H1 (cell line): ENCODE results near the gene MYO5B. TPM values are rescaled to one million over a fixed set of nuclear protein-coding genes. Genes with fewer than 3 reads are reported as not detected.
A peak's percentile ranks its signal among the peaks of the same experiment; 100 is the strongest.

ENCODE experiments used
- BCL11A ChIP-seq, 2 experiments: IDR thresholded peaks; one replicate each; pipeline ENCODE4 v1.6.1; 2011; ENCODE audit warnings: low read depth in 2 of 2, low read length in 2 of 2, mild to moderate bottlenecking in 2 of 2
- BRCA1 ChIP-seq: IDR thresholded peaks from 2 replicates; pipeline ENCODE4 v1.6.1; 2012; ENCODE audit warnings: low read depth, low read length, improper control_type of control experiment
- CBX5 ChIP-seq: fragments of 300-800, 300-1000 bp; sonication (generic); IDR thresholded peaks from 2 replicates; pipeline ENCODE4 v1.7.1; 2016; ENCODE audit warnings: antibody characterized with exemption, low read length, low read depth
- CEBPB ChIP-seq: IDR thresholded peaks from 2 replicates; pipeline ENCODE4 v1.6.1; 2012; ENCODE audit warnings: low read depth, low read length
- CTBP2 ChIP-seq: IDR thresholded peaks from 2 replicates; pipeline ENCODE4 v1.7.0; 2011; ENCODE audit warnings: borderline replicate concordance, mild to moderate bottlenecking, moderate library complexity, mixed read lengths, low read length; ENCODE audit not compliant: insufficient read depth, insufficient read length
- EGR1 ChIP-seq: IDR thresholded peaks from 2 replicates; pipeline ENCODE4 v1.6.1; 2011; ENCODE audit warnings: low read depth, low read length, borderline replicate concordance
- HDAC2 ChIP-seq, 2 experiments: fragments of 300-600 bp in 1 of 2; sonication (generic) in 1 of 2; IDR thresholded peaks; 2 replicates each; pipeline ENCODE4 v1.6.1; 2011 to 2012; ENCODE audit warnings: low read depth in 2 of 2, low read length in 2 of 2, mild to moderate bottlenecking in 2 of 2, moderate library complexity in 2 of 2, borderline replicate concordance in 1 of 2, inconsistent platforms in 1 of 2
- HDAC6 ChIP-seq: IDR thresholded peaks from one replicate; pipeline ENCODE4 v1.7.1; 2012; ENCODE audit warnings: low read depth, mild to moderate bottlenecking, inconsistent platforms, low read length, moderate library complexity
- KDM5A ChIP-seq: fragments of 200-600 bp; IDR thresholded peaks from 2 replicates; pipeline ENCODE4 v1.7.1; 2012; ENCODE audit warnings: mild to moderate bottlenecking, low read length, inconsistent platforms, mixed read lengths
- NANOG ChIP-seq: IDR thresholded peaks from 2 replicates; pipeline ENCODE4 v1.6.1; 2011; ENCODE audit warnings: low read length, low read depth, mild to moderate bottlenecking, inconsistent platforms; ENCODE audit not compliant: insufficient read depth, poor library complexity, severe bottlenecking
- PHF8 ChIP-seq: fragments of 200-600 bp; sonication (generic); conservative IDR thresholded peaks from 2 replicates; pipeline ENCODE4 v1.7.1; 2012; ENCODE audit warnings: low read depth, mild to moderate bottlenecking, inconsistent platforms, low read length, moderate library complexity
- RAD21 ChIP-seq, 2 experiments: IDR thresholded peaks in 1 of 2; conservative IDR thresholded peaks in 1 of 2; 2 replicates each; pipeline ENCODE4 v1.6.1; 2011; ENCODE audit warnings: low read depth in 2 of 2, low read length in 2 of 2, improper control_type of control experiment in 1 of 2, inconsistent platforms in 1 of 2, mild to moderate bottlenecking in 1 of 2, moderate library complexity in 1 of 2
- RFX5 ChIP-seq: IDR thresholded peaks from 2 replicates; pipeline ENCODE4 v1.6.1; 2011; ENCODE audit warnings: low read depth, low read length, improper control_type of control experiment, borderline replicate concordance
- RXRA ChIP-seq: IDR thresholded peaks from 2 replicates; pipeline ENCODE4 v1.6.1; 2011; ENCODE audit warnings: low read depth, mild to moderate bottlenecking, low read length, moderate library complexity; ENCODE audit not compliant: insufficient read depth
- SAP30 ChIP-seq: fragments of 300-600 bp; sonication (generic); IDR thresholded peaks from 2 replicates; pipeline ENCODE4 v1.7.1; 2012; ENCODE audit warnings: low read length, moderate library complexity, mild to moderate bottlenecking, inconsistent platforms; ENCODE audit not compliant: insufficient read depth, insufficient replicate concordance
- SP1 ChIP-seq: IDR thresholded peaks from 2 replicates; pipeline ENCODE4 v1.6.1; 2011; ENCODE audit warnings: low read depth, low read length
- TAF7 ChIP-seq: optimal IDR thresholded peaks from 2 replicates; pipeline ENCODE3; 2011; ENCODE audit warnings: low read depth, mild to moderate bottlenecking, inconsistent platforms, low read length, moderate library complexity, borderline replicate concordance
- TBP ChIP-seq: IDR thresholded peaks from 2 replicates; pipeline ENCODE4 v1.6.1; 2011; ENCODE audit warnings: low read depth, low read length, improper control_type of control experiment
- polyA plus RNA-seq, 7 experiments: library from polyadenylated mRNA; depleted of rRNA in 3 of 7; stranded (reverse) in 5 of 7; unstranded in 2 of 7; fragments of >200 nt in 5 of 7; fragments of 200-250 nt in 2 of 7; gene quantifications; 1 replicate in 5 of 7; 2 replicates in 1 of 7; 4 replicates in 1 of 7; pipeline versions ENCODE4 v1.2.1 to v1.2.3, GENCODE V29; 2011 to 2013; ENCODE audit warnings: missing spikeins in 2 of 7, mixed read lengths in 2 of 7
- total RNA-seq: library from RNA; stranded (reverse); fragmentation: NEBNext Ultra II Directional; extraction: Animal tissue kit (Norgen Biotek cat#: 25700); gene quantifications from 2 replicates; pipeline ENCODE4 v1.2.1, GENCODE V29; 2021
- TF ChIP-seq, protein P1 (sequence below): IDR thresholded peaks from 2 replicates; pipeline ENCODE4 v1.6.1; 2011; ENCODE audit warnings: low read depth, mild to moderate bottlenecking, low read length; ENCODE audit not compliant: insufficient read depth
- TF ChIP-seq, protein P2 (sequence below): IDR thresholded peaks from 2 replicates; pipeline ENCODE4 v1.6.1; 2012; ENCODE audit warnings: low read length, inconsistent platforms

MYO5B gene
- total and polyA plus RNA-seq, 2 of the 8 experiments (the other 6 are each of a cell fraction or from before 2014, with no cell fraction given) = 6.4 to 7.7 TPM

DNA sequence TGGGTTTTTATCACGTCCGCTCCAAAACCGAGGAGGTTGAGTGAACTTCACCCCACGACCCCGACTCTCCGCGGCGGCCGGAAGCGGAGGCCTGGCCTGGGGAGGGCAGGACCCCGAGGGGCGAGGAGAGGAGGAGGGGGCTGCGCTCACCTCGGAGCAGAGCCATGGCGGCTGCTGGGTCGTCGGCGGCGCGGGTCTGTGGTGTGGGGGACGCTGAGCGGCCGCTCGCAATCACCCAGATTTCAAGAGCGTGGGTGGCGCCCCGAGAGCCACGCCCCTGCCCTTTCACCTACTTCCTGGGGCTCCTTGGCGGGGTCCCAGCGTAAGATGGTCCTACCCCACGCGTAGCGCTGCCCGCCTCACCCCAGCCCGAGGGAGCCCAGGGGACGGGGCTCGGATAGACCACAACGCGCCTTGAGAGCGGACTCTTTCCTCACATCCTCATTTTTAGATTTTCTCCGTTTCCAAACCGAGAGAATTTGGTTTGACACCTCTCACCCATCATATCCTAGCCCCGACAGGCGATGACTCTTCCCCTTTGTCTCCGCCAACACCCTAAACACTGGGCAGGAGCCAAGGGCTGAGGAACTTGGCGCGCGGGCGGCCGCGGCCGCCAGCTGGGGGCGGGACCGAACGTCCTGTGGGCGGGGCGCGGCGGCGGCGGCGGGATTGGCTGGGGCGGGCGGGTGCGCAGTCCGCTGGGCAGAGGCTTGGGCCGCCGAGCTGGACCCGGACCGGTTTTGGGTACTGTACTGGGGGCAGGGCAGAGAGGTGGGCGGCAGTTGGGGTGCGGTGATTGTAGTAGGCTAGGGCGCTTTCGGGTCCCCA, 381.4 kb downstream of the MYO5B start, which contains the start of gene ACAA2 (continued):
- TF ChIP-seq, protein P1, sequence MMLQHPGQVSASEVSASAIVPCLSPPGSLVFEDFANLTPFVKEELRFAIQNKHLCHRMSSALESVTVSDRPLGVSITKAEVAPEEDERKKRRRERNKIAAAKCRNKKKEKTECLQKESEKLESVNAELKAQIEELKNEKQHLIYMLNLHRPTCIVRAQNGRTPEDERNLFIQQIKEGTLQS = no peak
- TF ChIP-seq KDM5A (no peak), CEBPB (no peak), RAD21 (IDR thresholded peaks at IDR 0.05 in 1 of 2, conservative IDR thresholded peaks at IDR 0.05 in 1 of 2; ENCODE audit: low read depth in 2 of 2, low read length in 2 of 2) (no peak), SP1 (no peak), BRCA1 (no peak), HDAC6 (no peak), SAP30 (no peak), TBP (peak; percentile 67; the same call in 1 of the 2 replicates), HDAC2 (IDR thresholded peaks at IDR 0.05; ENCODE audit: borderline replicate concordance in 1 of 2, low read depth in 2 of 2, low read length in 2 of 2) (0 out of 4 replicates have a peak, but pooled peaks of 1 of the 2 experiments have one; percentile 5), RXRA (no peak), PHF8 (peak; percentile 83), EGR1 (peak; percentile 79; the same call in 1 of the 2 replicates), RFX5 (no peak), TAF7 (peak; percentile 40), CTBP2 (no peak), CBX5 (no peak), BCL11A (IDR thresholded peaks at IDR 0.05; ENCODE audit: low read depth in 2 of 2, low read length in 2 of 2) (no peak), NANOG (no peak)
- TF ChIP-seq, protein P2, sequence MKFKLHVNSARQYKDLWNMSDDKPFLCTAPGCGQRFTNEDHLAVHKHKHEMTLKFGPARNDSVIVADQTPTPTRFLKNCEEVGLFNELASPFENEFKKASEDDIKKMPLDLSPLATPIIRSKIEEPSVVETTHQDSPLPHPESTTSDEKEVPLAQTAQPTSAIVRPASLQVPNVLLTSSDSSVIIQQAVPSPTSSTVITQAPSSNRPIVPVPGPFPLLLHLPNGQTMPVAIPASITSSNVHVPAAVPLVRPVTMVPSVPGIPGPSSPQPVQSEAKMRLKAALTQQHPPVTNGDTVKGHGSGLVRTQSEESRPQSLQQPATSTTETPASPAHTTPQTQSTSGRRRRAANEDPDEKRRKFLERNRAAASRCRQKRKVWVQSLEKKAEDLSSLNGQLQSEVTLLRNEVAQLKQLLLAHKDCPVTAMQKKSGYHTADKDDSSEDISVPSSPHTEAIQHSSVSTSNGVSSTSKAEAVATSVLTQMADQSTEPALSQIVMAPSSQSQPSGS = no peak
